IMR-90 (cell line): ENCODE measurements around the gene C20orf202. TPM values are rescaled to one million over a fixed set of nuclear protein-coding genes. Genes with fewer than 3 reads are reported as not detected.

ENCODE experiments used
- ATAC-seq: fragments of 200-7000 bp; cut with Tn5 transposase; 2 replicates; pipeline ENCODE4 v1.9.1; 2020; ENCODE audit warnings: low read depth, mild to moderate bottlenecking, moderate library complexity
- BruUV-seq: library from RNA; stranded (reverse); fragments of 400-500 nt; replicated peaks from 2 replicates; lab custom pipeline; 2021; lab: Mats Ljungman, UMichigan
- CTCF ChIA-PET: fragments of 300-600 bp; formaldehyde crosslinking; extraction: SDS; loops from one replicate; lab custom pipeline; 2021; ENCODE audit warnings: antibody characterized with exemption; lab: Yijun Ruan, JAX
- POLR2A ChIA-PET: fragments of 300-600 bp; sonication (Branson Sonifier 250); formaldehyde crosslinking; loops from one replicate; lab custom pipeline; 2022; ENCODE audit warnings: antibody characterized with exemption; ENCODE audit not compliant: unreplicated experiment; lab: Charles Lee
- DNase-seq: peaks from one replicate; pipeline ENCODE4 v3.0.0; 2013
- H2AFZ ChIP-seq: replicated peaks from 2 replicates; pipeline ENCODE3; 2013; ENCODE audit warnings: low read length, mild to moderate bottlenecking; ENCODE audit not compliant: poor library complexity
- H2AK5ac ChIP-seq: 2 replicates; pipeline ENCODE4 v1.6.1; 2013; ENCODE audit warnings: low read depth, low read length, inconsistent platforms
- H2AK9ac ChIP-seq: replicated peaks from 2 replicates; pipeline ENCODE3; 2013; ENCODE audit warnings: mild to moderate bottlenecking, low read depth, low read length, moderate library complexity; ENCODE audit not compliant: poor library complexity
- H2BK120ac ChIP-seq: 2 replicates; pipeline ENCODE4 v1.6.1; 2013; ENCODE audit warnings: low read depth, low read length, inconsistent platforms
- H2BK15ac ChIP-seq: 3 replicates; pipeline ENCODE4 v1.6.1; 2013; ENCODE audit warnings: low read depth, low read length, inconsistent platforms
- H2BK20ac ChIP-seq: 2 replicates; pipeline ENCODE4 v1.6.1; 2013; ENCODE audit warnings: low read depth, mild to moderate bottlenecking, inconsistent platforms, low read length, moderate library complexity
- H2BK5ac ChIP-seq: 2 replicates; pipeline ENCODE4 v1.6.1; 2013; ENCODE audit warnings: mild to moderate bottlenecking, low read depth, low read length, inconsistent platforms; ENCODE audit not compliant: poor library complexity, severe bottlenecking
- H3K14ac ChIP-seq: replicated peaks from 2 replicates; pipeline ENCODE4 v1.6.1; 2013; ENCODE audit warnings: low read depth, low read length, inconsistent platforms
- H3K18ac ChIP-seq: 2 replicates; pipeline ENCODE4 v1.6.1; 2013; ENCODE audit warnings: low read depth, low read length, control low read depth
- H3K23ac ChIP-seq: 2 replicates; pipeline ENCODE4 v1.6.1; 2013; ENCODE audit warnings: low read depth, low read length, inconsistent platforms
- H3K27ac ChIP-seq: 2 replicates; pipeline ENCODE4 v1.5.1; 2013; ENCODE audit warnings: mild to moderate bottlenecking, control low read depth, low read length; ENCODE audit not compliant: insufficient read depth
- H3K27me3 ChIP-seq: 2 replicates; pipeline ENCODE4 v1.6.1; 2013; ENCODE audit warnings: low read length; ENCODE audit not compliant: control insufficient read depth, insufficient read depth
- H3K36me3 ChIP-seq: 2 replicates; pipeline ENCODE4 v1.6.1; 2013; ENCODE audit warnings: low read length, mixed read lengths; ENCODE audit not compliant: control insufficient read depth, insufficient read depth
- H3K4ac ChIP-seq: 2 replicates; pipeline ENCODE4 v1.6.1; 2013; ENCODE audit warnings: low read depth, low read length, inconsistent platforms
- H3K4me1 ChIP-seq: 2 replicates; pipeline ENCODE4 v1.6.1; 2013; ENCODE audit warnings: low read length, mixed read lengths; ENCODE audit not compliant: control insufficient read depth, insufficient read depth
- H3K4me2 ChIP-seq: 2 replicates; pipeline ENCODE4 v1.6.1; 2013; ENCODE audit warnings: low read depth, mild to moderate bottlenecking, control low read depth, low read length, moderate library complexity
- H3K4me3 ChIP-seq: 2 replicates; pipeline ENCODE4 v1.5.1; 2013; ENCODE audit warnings: low read depth, mild to moderate bottlenecking, control low read depth, low read length, moderate library complexity; ENCODE audit not compliant: insufficient read depth
- H3K56ac ChIP-seq: 2 replicates; pipeline ENCODE4 v1.6.1; 2013; ENCODE audit warnings: low read length, inconsistent platforms; ENCODE audit not compliant: insufficient read depth; ENCODE audit errors: extremely low read depth
- H3K79me1 ChIP-seq, 2 experiments: 2 replicates each; pipeline ENCODE4 v1.6.1; 2013; ENCODE audit warnings: low read length in 2 of 2, inconsistent platforms in 1 of 2, low read depth in 1 of 2
- H3K9ac ChIP-seq: 2 replicates; pipeline ENCODE4 v1.6.1; 2013; ENCODE audit warnings: low read depth, low read length, control low read depth
- H3K9me1 ChIP-seq: 2 replicates; pipeline ENCODE4 v1.6.1; 2013; ENCODE audit warnings: low read length, inconsistent platforms; ENCODE audit not compliant: insufficient read depth
- H3K9me3 ChIP-seq: 2 replicates; pipeline ENCODE4 v1.6.1; 2013; ENCODE audit warnings: low read length; ENCODE audit not compliant: control insufficient read depth, insufficient read depth
- H4K20me1 ChIP-seq: 2 replicates; pipeline ENCODE4 v1.6.1; 2013; ENCODE audit warnings: low read length, inconsistent platforms; ENCODE audit not compliant: insufficient read depth
- H4K5ac ChIP-seq: 2 replicates; pipeline ENCODE4 v1.6.1; 2013; ENCODE audit warnings: mild to moderate bottlenecking, low read depth, low read length, control low read depth
- H4K8ac ChIP-seq, 2 experiments: 2 replicates each; pipeline ENCODE4 v1.6.1; 2013; ENCODE audit warnings: low read depth in 2 of 2, low read length in 2 of 2, control low read depth in 1 of 2, inconsistent platforms in 1 of 2
- H4K91ac ChIP-seq: 2 replicates; pipeline ENCODE4 v1.6.1; 2013; ENCODE audit warnings: low read depth, low read length, inconsistent platforms; ENCODE audit not compliant: insufficient read depth
- BHLHE40 ChIP-seq: fragments of 150-350 bp; IDR thresholded peaks from 2 replicates; pipeline ENCODE4 v1.6.1; 2016; ENCODE audit warnings: mild to moderate bottlenecking, low read depth, low read length
- CEBPB ChIP-seq: IDR thresholded peaks from 2 replicates; pipeline ENCODE4 v1.6.1; 2012; ENCODE audit warnings: low read depth, low read length, improper control_type of control experiment
- CHD1 ChIP-seq: IDR thresholded peaks from 2 replicates; pipeline ENCODE4 v1.6.1; 2012; ENCODE audit warnings: low read depth, low read length, improper control_type of control experiment
- CTCF ChIP-seq: conservative IDR thresholded peaks from 2 replicates; pipeline ENCODE4 v1.5.1; 2012; ENCODE audit warnings: mild to moderate bottlenecking, low read depth, low read length, improper control_type of control experiment
- FOS ChIP-seq: fragments of 150-350 bp; IDR thresholded peaks from 2 replicates; pipeline ENCODE4 v1.6.1; 2016; ENCODE audit warnings: low read depth, low read length
- MAFK ChIP-seq: IDR thresholded peaks from 2 replicates; pipeline ENCODE4 v1.6.1; 2012; ENCODE audit warnings: low read depth, low read length, improper control_type of control experiment
- MAZ ChIP-seq: IDR thresholded peaks from 2 replicates; pipeline ENCODE4 v1.6.1; 2012; ENCODE audit warnings: low read depth, mild to moderate bottlenecking, low read length, improper control_type of control experiment, moderate library complexity, borderline replicate concordance
- NFE2L2 ChIP-seq: fragments of 150-350 bp; IDR thresholded peaks from 2 replicates; pipeline ENCODE4 v1.6.1; 2016; ENCODE audit warnings: low read depth, mild to moderate bottlenecking, low read length
- POLR2A ChIP-seq: IDR thresholded peaks from 2 replicates; pipeline ENCODE4 v1.6.1; 2012; ENCODE audit warnings: mild to moderate bottlenecking, low read depth, low read length
- RAD21 ChIP-seq: IDR thresholded peaks from 2 replicates; pipeline ENCODE4 v1.6.1; 2012; ENCODE audit warnings: low read length, improper control_type of control experiment
- RCOR1 ChIP-seq: IDR thresholded peaks from 2 replicates; pipeline ENCODE4 v1.6.1; 2012; ENCODE audit warnings: mild to moderate bottlenecking, low read length, improper control_type of control experiment; ENCODE audit not compliant: insufficient replicate concordance
- RFX5 ChIP-seq: IDR thresholded peaks from 2 replicates; pipeline ENCODE4 v1.8.0; 2012; ENCODE audit warnings: low read depth, mild to moderate bottlenecking, low read length, moderate library complexity
- SMC3 ChIP-seq: fragments of 150-350 bp; IDR thresholded peaks from 2 replicates; pipeline ENCODE4 v1.6.1; 2016; ENCODE audit warnings: low read depth, mild to moderate bottlenecking, antibody characterized with exemption, low read length, moderate library complexity
- WGBS, 2 experiments: methylation state at CpG; one replicate each; pipeline versions ENCODE4 v1.1.5 to v1.1.7; 2013; ENCODE audit warnings: missing lambda C conversion rate in 2 of 2; ENCODE audit not compliant: insufficient read length in 1 of 2; ENCODE audit errors: extremely low coverage in 2 of 2; 5-methylcytosine and 5-hydroxymethylcytosine counted together
- dilution Hi-C: fragments of 300-500 bp; cut with HindIII; formaldehyde crosslinking; loops from one replicate; pipeline ENCODE4 v1.14.3; 2018; ENCODE audit warnings: low sequenced_read_pairs; ENCODE audit not compliant: unreplicated experiment
- in situ Hi-C: fragments of 300-500 bp; cut with MboI; formaldehyde crosslinking; loops from 3 replicates; pipeline ENCODE4 v1.14.3; 2019; ENCODE audit warnings: low sequenced_read_pairs, inconsistent platforms, mixed read lengths
- intact Hi-C: fragments of 100-400 bp; cut with micrococcal nuclease; formaldehyde crosslinking; loops from 2 replicates; pipeline ENCODE4 v1.10.0; 2022
- polyA plus RNA-seq, 3 experiments: library from polyadenylated mRNA; depleted of rRNA; stranded (reverse); fragments of >200 nt; gene quantifications; 2 replicates each; pipeline ENCODE4 v1.2.3, GENCODE V29; 2012; ENCODE audit warnings: low replicate concordance in 1 of 3
- total RNA-seq: library from RNA; depleted of rRNA; stranded (reverse); fragments of >200 nt; gene quantifications from 2 replicates; pipeline ENCODE4 v1.2.3, GENCODE V29; 2012
- TF ChIP-seq, protein P1 (sequence below): fragments of 150-350 bp; IDR thresholded peaks from 2 replicates; pipeline ENCODE4 v1.6.1; 2016; ENCODE audit warnings: low read depth, mild to moderate bottlenecking, low read length, moderate library complexity, borderline replicate concordance
- TF ChIP-seq, protein P2 (sequence below): fragments of 150-350 bp; IDR thresholded peaks from 2 replicates; pipeline ENCODE4 v1.6.1; 2017; ENCODE audit warnings: mild to moderate bottlenecking, antibody characterized with exemption, low read length, low read depth

C20orf202 gene
- total and polyA plus RNA-seq, 2 of the 4 experiments (the other 2 are of a cell fraction), result not detected

DNA sequence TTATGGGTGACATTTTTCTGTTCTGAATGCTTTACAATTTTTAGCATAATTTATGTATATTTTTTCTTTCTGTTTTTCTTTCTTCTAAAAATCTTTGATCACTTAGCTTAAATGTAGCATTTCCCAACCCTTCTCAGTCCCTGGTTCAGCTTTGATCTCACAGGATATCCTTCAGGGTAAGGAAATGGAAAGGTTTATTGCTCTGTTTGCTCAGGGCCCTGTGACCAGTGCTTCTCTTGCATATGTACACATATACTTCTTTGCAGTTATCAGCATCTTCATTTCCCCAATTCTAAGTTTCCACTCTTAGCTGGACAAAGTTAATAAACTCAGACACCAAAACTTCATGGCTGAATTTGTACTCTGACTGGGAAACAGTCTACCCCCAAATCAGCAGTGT, 49.0 kb upstream of the C20orf202 start (continued):
- TF ChIP-seq FOS, result no peak
- TF ChIP-seq MAZ, result no peak

DNA sequence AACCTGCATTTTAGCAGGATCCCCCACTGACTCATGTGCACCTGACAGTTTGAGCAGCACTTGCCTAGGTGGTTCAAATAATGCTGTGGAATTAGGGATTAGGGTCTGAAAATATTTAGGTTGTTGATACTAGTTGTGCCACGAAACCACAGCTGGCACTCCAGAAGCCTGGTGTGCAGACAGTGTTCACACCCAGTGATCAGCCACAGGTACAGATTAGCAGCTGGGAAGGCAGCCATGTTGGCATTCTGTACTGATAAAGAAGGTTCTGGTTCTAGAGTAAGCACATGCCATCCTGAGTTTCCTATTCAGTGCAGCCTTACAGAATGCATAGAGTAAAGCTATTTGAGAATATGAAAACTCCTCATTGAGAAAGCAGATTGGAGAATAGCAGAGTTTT, 48.6 kb upstream of the C20orf202 start:
- intact Hi-C loops, result no loop called here
- no peak overlapping the region for H3K27ac ChIP-seq
- TF ChIP-seq CTCF (no peak), BHLHE40 (no peak), CEBPB (no peak), NFE2L2 (no peak), MAFK (no peak), MAZ (no peak), RCOR1 (no peak), RAD21 (no peak), CHD1 (no peak), SMC3 (no peak), POLR2A (no peak), FOS (no peak), RFX5 (no peak)
- TF ChIP-seq, protein P1, sequence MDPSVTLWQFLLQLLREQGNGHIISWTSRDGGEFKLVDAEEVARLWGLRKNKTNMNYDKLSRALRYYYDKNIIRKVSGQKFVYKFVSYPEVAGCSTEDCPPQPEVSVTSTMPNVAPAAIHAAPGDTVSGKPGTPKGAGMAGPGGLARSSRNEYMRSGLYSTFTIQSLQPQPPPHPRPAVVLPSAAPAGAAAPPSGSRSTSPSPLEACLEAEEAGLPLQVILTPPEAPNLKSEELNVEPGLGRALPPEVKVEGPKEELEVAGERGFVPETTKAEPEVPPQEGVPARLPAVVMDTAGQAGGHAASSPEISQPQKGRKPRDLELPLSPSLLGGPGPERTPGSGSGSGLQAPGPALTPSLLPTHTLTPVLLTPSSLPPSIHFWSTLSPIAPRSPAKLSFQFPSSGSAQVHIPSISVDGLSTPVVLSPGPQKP, result no peak
- TF ChIP-seq, protein P2, sequence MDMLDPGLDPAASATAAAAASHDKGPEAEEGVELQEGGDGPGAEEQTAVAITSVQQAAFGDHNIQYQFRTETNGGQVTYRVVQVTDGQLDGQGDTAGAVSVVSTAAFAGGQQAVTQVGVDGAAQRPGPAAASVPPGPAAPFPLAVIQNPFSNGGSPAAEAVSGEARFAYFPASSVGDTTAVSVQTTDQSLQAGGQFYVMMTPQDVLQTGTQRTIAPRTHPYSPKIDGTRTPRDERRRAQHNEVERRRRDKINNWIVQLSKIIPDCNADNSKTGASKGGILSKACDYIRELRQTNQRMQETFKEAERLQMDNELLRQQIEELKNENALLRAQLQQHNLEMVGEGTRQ, result no peak

More for the DNA sequence above, 48.6 kb upstream of the C20orf202 start:
- Histone ChIP-seq H3K4me1 (no peaks in the 10 kb centered on the region), H2BK5ac (no peak overlapping the region), H4K91ac (no peak overlapping the region), H2BK15ac (no peak overlapping the region), H2BK20ac (no peak overlapping the region), H3K9ac (no peak overlapping the region), H3K79me1 (peaks cover 20 to 23% of the 10 kb centered on the region in 2 experiments), H3K4me2 (no peak overlapping the region), H3K27me3 (no peaks in the 10 kb centered on the region), H4K20me1 (peaks cover 5% of the 10 kb centered on the region), H3K9me1 (peaks cover 4% of the 10 kb centered on the region; the same call in 1 of the 2 replicates), H3K23ac (no peak overlapping the region), H3K4ac (no peak overlapping the region), H3K4me3 (no peak overlapping the region), H3K18ac (no peak overlapping the region), H3K9me3 (no peaks in the 10 kb centered on the region), H4K8ac (no peak overlapping the region), H2AK9ac (no peak overlapping the region), H2AFZ (no peak overlapping the region), H2BK120ac (no peak overlapping the region), H3K14ac (no peak overlapping the region), H2AK5ac (no peak overlapping the region), H3K36me3 (peaks cover 17% of the 10 kb centered on the region), H3K56ac (no peak overlapping the region), H4K5ac (no peak overlapping the region)
- in situ Hi-C loops, result no loop called here
- WGBS, 2 experiments, result 100% methylated on average over 1 of the region's 1 CpG; no CpG with 5 or more reads in 1 of the 2 experiments
- ChIA-PET POLR2A (no interaction called here), CTCF (no interaction called here)
- ATAC-seq (no peak), DNase-seq (no peak)
- dilution Hi-C loops, result no loop called here
- no TSS peak for BruUV-seq
